Liver (tissue), 9 donors: Measurements from ENCODE around the gene JCAD. TPM values are rescaled to one million over a fixed set of nuclear protein-coding genes. Genes with fewer than 3 reads are reported as not detected.

Experiments used
- DNase-seq: peaks from one replicate; pipeline ENCODE4 v3.0.0-alpha.2; 2017; ENCODE audit warnings: low spot score
- H3K27ac ChIP-seq, 2 donors: one replicate each; pipeline ENCODE4 v1.7.0; 2013; ENCODE audit warnings: inconsistent platforms in 2 of 2, low read length in 2 of 2, control low read depth in 1 of 2, low read depth in 1 of 2, mild to moderate bottlenecking in 1 of 2
- H3K27me3 ChIP-seq, 4 donors: one replicate each; pipeline versions ENCODE4 v1.6.1 to v1.7.0; 2013; ENCODE audit warnings: low read length in 3 of 4, inconsistent platforms in 1 of 4, mild to moderate bottlenecking in 1 of 4, moderate library complexity in 1 of 4; ENCODE audit not compliant: control insufficient read depth in 4 of 4, insufficient read depth in 4 of 4
- H3K36me3 ChIP-seq, 4 donors: one replicate each; pipeline versions ENCODE4 v1.6.1 to v1.7.0; 2013; ENCODE audit warnings: low read length in 3 of 4, mild to moderate bottlenecking in 3 of 4, low read depth in 1 of 4, moderate library complexity in 1 of 4; ENCODE audit not compliant: control insufficient read depth in 4 of 4, insufficient read depth in 3 of 4
- H3K4me1 ChIP-seq, 4 donors: one replicate each; pipeline versions ENCODE4 v1.6.1 to v1.7.0; 2013; ENCODE audit warnings: low read length in 3 of 4, mild to moderate bottlenecking in 3 of 4, moderate library complexity in 1 of 4; ENCODE audit not compliant: control insufficient read depth in 4 of 4, insufficient read depth in 4 of 4
- H3K4me3 ChIP-seq, 3 donors: one replicate each; pipeline versions ENCODE4 v1.6.1 to v1.7.0; 2013; ENCODE audit warnings: low read length in 3 of 3, control low read depth in 1 of 3, low read depth in 1 of 3, mild to moderate bottlenecking in 1 of 3
- H3K9ac ChIP-seq, 2 donors: one replicate each; pipeline ENCODE4 v1.7.0; 2013; ENCODE audit warnings: low read length in 2 of 2, mild to moderate bottlenecking in 2 of 2, moderate library complexity in 2 of 2, control low read depth in 1 of 2, low read depth in 1 of 2
- H3K9me3 ChIP-seq, 4 donors: one replicate each; pipeline versions ENCODE4 v1.6.1 to v1.7.0; 2013; ENCODE audit warnings: low read length in 3 of 4; ENCODE audit not compliant: control insufficient read depth in 4 of 4
- EGR1 ChIP-seq, 2 donors: IDR thresholded peaks; 2 replicates each; pipeline ENCODE4 v1.6.1; 2016 to 2018; ENCODE audit warnings: antibody characterized with exemption in 2 of 2, low read depth in 2 of 2
- FOXA1 ChIP-seq: IDR thresholded peaks from 2 replicates; pipeline ENCODE4 v1.6.1; 2016; ENCODE audit warnings: antibody characterized with exemption
- FOXA2 ChIP-seq: IDR thresholded peaks from 2 replicates; pipeline ENCODE4 v1.6.1; 2016; ENCODE audit warnings: antibody characterized with exemption
- GABPA ChIP-seq, 2 donors: IDR thresholded peaks in 1 of 2; conservative IDR thresholded peaks in 1 of 2; 2 replicates each; pipeline ENCODE4 v1.6.1; 2016; ENCODE audit warnings: antibody characterized with exemption in 2 of 2, mild to moderate bottlenecking in 1 of 2, moderate library complexity in 1 of 2
- HNF4A ChIP-seq, 2 donors: conservative IDR thresholded peaks; 2 replicates each; pipeline ENCODE4 v1.6.1; 2016; ENCODE audit warnings: antibody characterized with exemption in 2 of 2, mild to moderate bottlenecking in 2 of 2
- HNF4G ChIP-seq: IDR thresholded peaks from 2 replicates; pipeline ENCODE4 v1.6.1; 2016; ENCODE audit warnings: antibody characterized with exemption
- JUND ChIP-seq, 2 donors: IDR thresholded peaks; 2 replicates each; pipeline ENCODE4 v1.6.1; 2016; ENCODE audit warnings: antibody characterized with exemption in 2 of 2
- MAX ChIP-seq: IDR thresholded peaks from 2 replicates; pipeline ENCODE4 v1.6.1; 2016; ENCODE audit warnings: antibody characterized with exemption
- NR2F2 ChIP-seq: IDR thresholded peaks from 2 replicates; pipeline ENCODE4 v1.6.1; 2016; ENCODE audit warnings: antibody characterized with exemption
- RAD21 ChIP-seq, 2 donors: IDR thresholded peaks; 2 replicates each; pipeline ENCODE4 v1.6.1; 2016; ENCODE audit warnings: antibody characterized with exemption in 2 of 2, mild to moderate bottlenecking in 2 of 2
- RXRA ChIP-seq, 2 donors: IDR thresholded peaks; 2 replicates each; pipeline ENCODE4 v1.6.1; 2017 to 2018; ENCODE audit warnings: antibody characterized with exemption in 2 of 2, mild to moderate bottlenecking in 1 of 2
- SP1 ChIP-seq: IDR thresholded peaks from 2 replicates; pipeline ENCODE4 v1.6.1; 2018; ENCODE audit warnings: antibody characterized with exemption, mild to moderate bottlenecking
- TAF1 ChIP-seq: conservative IDR thresholded peaks from 2 replicates; pipeline ENCODE4 v1.6.1; 2016; ENCODE audit warnings: antibody characterized with exemption, mild to moderate bottlenecking
- YY1 ChIP-seq: IDR thresholded peaks from 2 replicates; pipeline ENCODE4 v1.6.1; 2016; ENCODE audit warnings: antibody characterized with exemption, mild to moderate bottlenecking
- WGBS: extraction: QIAGEN DNeasy Blood & Tissue Kit; methylation state at CpG from one replicate; pipeline ENCODE4 v1.1.7; 2013; 5-methylcytosine and 5-hydroxymethylcytosine counted together
- polyA plus RNA-seq, 2 donors: library from polyadenylated mRNA; stranded (reverse) in 1 of 2; unstranded in 1 of 2; fragments of 200-250 nt in 1 of 2; fragments of >200 nt in 1 of 2; fragmentation: Nextera tagmentation in 1 of 2; extraction: Ambion mirVana in 1 of 2; gene quantifications; one replicate each; pipeline versions ENCODE4 v1.2.1 to v1.2.3, GENCODE V29; 2013 to 2015
- total RNA-seq, 2 donors: library from RNA; depleted of rRNA; stranded (reverse); fragments of >200 nt; gene quantifications; one replicate each; pipeline ENCODE4 v1.2.3, GENCODE V29; 2014
- TF ChIP-seq, protein P1 (sequence below): IDR thresholded peaks from 2 replicates; pipeline ENCODE4 v1.6.1; 2016; ENCODE audit warnings: antibody characterized with exemption
- TF ChIP-seq, protein P2 (sequence below): IDR thresholded peaks from 2 replicates; pipeline ENCODE4 v1.6.1; 2016; ENCODE audit warnings: antibody characterized with exemption
- TF ChIP-seq, protein P3 (sequence below): IDR thresholded peaks from 2 replicates; pipeline ENCODE4 v1.6.1; 2016; ENCODE audit warnings: antibody characterized with exemption, mild to moderate bottlenecking
- TF ChIP-seq, protein P4 (sequence below): fragments of 150-350 bp; IDR thresholded peaks from 2 replicates; pipeline ENCODE4 v1.5.1; 2017; ENCODE audit warnings: improper control_type of control experiment, low read depth, low read length; ENCODE audit not compliant: missing input control
- donor health status: healthy.
- donor health status: healthy.
- donor health status: healthy.
- donor health status: healthy.
- donor health status: healthy.

JCAD gene
- total and polyA plus RNA-seq, 4 donors, result 0.77 to 3.2 (median 1.1) TPM

DNA sequence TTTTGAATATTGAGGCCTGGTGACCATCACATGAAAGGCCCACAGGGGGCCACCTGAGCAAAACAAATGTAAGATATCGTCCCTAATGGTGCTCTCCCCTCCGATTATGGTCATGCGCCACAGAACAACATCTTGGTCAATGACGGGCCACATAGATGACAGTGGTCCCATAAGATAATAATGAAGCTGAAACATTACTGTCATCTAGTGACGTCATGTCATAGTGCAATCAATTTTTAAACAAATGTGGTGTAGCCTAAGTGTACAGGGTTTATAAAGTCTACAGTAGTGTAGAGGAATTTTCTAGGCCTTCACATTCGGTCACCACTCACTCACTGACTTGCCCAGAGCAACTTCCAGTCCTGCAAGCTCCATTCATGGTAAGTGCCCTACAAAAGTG is 36.8 kb downstream of the JCAD start (continued):
- TF ChIP-seq, protein P1, sequence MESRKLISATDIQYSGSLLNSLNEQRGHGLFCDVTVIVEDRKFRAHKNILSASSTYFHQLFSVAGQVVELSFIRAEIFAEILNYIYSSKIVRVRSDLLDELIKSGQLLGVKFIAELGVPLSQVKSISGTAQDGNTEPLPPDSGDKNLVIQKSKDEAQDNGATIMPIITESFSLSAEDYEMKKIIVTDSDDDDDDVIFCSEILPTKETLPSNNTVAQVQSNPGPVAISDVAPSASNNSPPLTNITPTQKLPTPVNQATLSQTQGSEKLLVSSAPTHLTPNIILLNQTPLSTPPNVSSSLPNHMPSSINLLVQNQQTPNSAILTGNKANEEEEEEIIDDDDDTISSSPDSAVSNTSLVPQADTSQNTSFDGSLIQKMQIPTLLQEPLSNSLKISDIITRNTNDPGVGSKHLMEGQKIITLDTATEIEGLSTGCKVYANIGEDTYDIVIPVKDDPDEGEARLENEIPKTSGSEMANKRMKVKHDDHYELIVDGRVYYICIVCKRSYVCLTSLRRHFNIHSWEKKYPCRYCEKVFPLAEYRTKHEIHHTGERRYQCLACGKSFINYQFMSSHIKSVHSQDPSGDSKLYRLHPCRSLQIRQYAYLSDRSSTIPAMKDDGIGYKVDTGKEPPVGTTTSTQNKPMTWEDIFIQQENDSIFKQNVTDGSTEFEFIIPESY, result no peak
- TF ChIP-seq JUND (IDR thresholded peaks at IDR 0.05), result no peak
- no peak for TF ChIP-seq HNF4A (conservative IDR thresholded peaks at IDR 0.05)

GRCh38 chr10:30019468-30019867 is 39.9 kb downstream of the JCAD start:
- TF ChIP-seq HNF4A (conservative IDR thresholded peaks at IDR 0.05) (no peak), MAX (no peak)
- TF ChIP-seq, protein P1, result no peak
- TF ChIP-seq, protein P2, sequence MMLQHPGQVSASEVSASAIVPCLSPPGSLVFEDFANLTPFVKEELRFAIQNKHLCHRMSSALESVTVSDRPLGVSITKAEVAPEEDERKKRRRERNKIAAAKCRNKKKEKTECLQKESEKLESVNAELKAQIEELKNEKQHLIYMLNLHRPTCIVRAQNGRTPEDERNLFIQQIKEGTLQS, result no peak
- H3K4me1 ChIP-seq, result no peaks in the 10 kb centered on the region
- H3K27ac ChIP-seq, result no peak overlapping the region
- no peaks in the 10 kb centered on the region for H3K36me3 ChIP-seq
- H3K9me3 ChIP-seq, result no peaks in the 10 kb centered on the region
- no peaks in the 10 kb centered on the region for H3K27me3 ChIP-seq
- H3K9ac ChIP-seq, result no peak overlapping the region
- H3K4me3 ChIP-seq, result no peak overlapping the region
- DNase-seq, result no peak

- TF ChIP-seq RAD21 (IDR thresholded peaks at IDR 0.05) (no peak), NR2F2 (no peak), JUND (IDR thresholded peaks at IDR 0.05) (no peak), FOXA1 (no peak), YY1 (no peak), MAX (no peak), HNF4G (no peak), FOXA2 (no peak), RXRA (IDR thresholded peaks at IDR 0.05) (no peak), EGR1 (IDR thresholded peaks at IDR 0.05; ENCODE audit: low read depth in 2 of 2) (no peak), TAF1 (no peak), HNF4A (conservative IDR thresholded peaks at IDR 0.05) (no peak), SP1 (no peak), GABPA (IDR thresholded peaks at IDR 0.05 in 1 of 2, conservative IDR thresholded peaks at IDR 0.05 in 1 of 2) (no peak)
- TF ChIP-seq, protein P1, result no peak
- TF ChIP-seq, protein P2, result no peak
- TF ChIP-seq, protein P3, sequence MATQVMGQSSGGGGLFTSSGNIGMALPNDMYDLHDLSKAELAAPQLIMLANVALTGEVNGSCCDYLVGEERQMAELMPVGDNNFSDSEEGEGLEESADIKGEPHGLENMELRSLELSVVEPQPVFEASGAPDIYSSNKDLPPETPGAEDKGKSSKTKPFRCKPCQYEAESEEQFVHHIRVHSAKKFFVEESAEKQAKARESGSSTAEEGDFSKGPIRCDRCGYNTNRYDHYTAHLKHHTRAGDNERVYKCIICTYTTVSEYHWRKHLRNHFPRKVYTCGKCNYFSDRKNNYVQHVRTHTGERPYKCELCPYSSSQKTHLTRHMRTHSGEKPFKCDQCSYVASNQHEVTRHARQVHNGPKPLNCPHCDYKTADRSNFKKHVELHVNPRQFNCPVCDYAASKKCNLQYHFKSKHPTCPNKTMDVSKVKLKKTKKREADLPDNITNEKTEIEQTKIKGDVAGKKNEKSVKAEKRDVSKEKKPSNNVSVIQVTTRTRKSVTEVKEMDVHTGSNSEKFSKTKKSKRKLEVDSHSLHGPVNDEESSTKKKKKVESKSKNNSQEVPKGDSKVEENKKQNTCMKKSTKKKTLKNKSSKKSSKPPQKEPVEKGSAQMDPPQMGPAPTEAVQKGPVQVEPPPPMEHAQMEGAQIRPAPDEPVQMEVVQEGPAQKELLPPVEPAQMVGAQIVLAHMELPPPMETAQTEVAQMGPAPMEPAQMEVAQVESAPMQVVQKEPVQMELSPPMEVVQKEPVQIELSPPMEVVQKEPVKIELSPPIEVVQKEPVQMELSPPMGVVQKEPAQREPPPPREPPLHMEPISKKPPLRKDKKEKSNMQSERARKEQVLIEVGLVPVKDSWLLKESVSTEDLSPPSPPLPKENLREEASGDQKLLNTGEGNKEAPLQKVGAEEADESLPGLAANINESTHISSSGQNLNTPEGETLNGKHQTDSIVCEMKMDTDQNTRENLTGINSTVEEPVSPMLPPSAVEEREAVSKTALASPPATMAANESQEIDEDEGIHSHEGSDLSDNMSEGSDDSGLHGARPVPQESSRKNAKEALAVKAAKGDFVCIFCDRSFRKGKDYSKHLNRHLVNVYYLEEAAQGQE, result no peak
- TF ChIP-seq, protein P4, sequence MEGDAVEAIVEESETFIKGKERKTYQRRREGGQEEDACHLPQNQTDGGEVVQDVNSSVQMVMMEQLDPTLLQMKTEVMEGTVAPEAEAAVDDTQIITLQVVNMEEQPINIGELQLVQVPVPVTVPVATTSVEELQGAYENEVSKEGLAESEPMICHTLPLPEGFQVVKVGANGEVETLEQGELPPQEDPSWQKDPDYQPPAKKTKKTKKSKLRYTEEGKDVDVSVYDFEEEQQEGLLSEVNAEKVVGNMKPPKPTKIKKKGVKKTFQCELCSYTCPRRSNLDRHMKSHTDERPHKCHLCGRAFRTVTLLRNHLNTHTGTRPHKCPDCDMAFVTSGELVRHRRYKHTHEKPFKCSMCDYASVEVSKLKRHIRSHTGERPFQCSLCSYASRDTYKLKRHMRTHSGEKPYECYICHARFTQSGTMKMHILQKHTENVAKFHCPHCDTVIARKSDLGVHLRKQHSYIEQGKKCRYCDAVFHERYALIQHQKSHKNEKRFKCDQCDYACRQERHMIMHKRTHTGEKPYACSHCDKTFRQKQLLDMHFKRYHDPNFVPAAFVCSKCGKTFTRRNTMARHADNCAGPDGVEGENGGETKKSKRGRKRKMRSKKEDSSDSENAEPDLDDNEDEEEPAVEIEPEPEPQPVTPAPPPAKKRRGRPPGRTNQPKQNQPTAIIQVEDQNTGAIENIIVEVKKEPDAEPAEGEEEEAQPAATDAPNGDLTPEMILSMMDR, result no peak
- Histone ChIP-seq H3K4me3 (no peak overlapping the region), H3K9ac (no peak overlapping the region), H3K9me3 (no peaks in the 10 kb centered on the region), H3K4me1 (no peaks in the 10 kb centered on the region), H3K36me3 (no peaks in the 10 kb centered on the region), H3K27me3 (no peaks in the 10 kb centered on the region), H3K27ac (no peak overlapping the region)
- DNase-seq, result no peak
- 86% methylated on average over 6 of the region's 6 CpGs for WGBS
Measured at GRCh38 chr10:30018496-30018895, 40.9 kb downstream of the JCAD start.
